ENCODE measurements around the gene PHLDB1. TPM values are rescaled to one million over a fixed set of nuclear protein-coding genes. Genes with fewer than 3 reads are reported as not detected.

The PHLDB1 gene
- total and polyA plus RNA-seq, 2 of the 8 experiments (the other 6 are each of a cell fraction or from before 2014, with no cell fraction given): 53.9 to 74.8 TPM

DNA sequence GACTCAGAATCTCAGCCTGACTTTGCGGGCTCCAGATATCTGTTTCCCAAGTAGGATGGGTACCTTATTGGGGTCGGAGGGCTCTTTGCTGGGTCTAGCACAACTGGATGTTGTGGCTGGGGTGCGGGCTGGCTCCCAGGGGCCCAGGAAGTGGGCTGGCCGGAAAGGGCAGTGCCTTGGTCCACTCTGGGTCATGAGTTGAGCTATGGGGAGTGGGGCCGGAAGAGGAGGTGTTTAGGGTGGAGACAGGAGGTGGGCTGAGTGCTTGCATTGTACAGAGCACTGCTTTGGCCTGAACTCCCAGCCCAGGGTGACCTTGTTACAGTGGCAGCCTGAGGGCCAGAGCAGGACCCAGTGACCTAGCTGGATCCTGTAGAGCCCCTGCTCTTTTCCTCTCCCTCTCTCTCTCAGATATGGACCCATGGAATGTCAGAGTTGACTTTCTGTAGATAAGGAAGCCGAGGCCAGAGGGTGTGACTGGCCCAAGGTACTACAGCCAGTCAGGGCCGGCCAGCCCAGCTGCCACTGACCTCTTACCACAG, 13.2 kb downstream of the PHLDB1 start:
- H4K20me1 ChIP-seq (replicated peaks in 1 of 2; ENCODE audit: control insufficient read depth in 1 of 2, insufficient read depth in 2 of 2, low read length in 2 of 2): peaks cover 0 to 5% of the 10 kb centered on the region in 2 experiments
- H2AK5ac ChIP-seq (ENCODE audit: low read depth, low read length): peak overlapping the region; percentile 76; the same call in 1 of the 2 replicates
- DNase-seq (ENCODE audit: low read depth in 1 of 2, low spot score in 2 of 2) (no peak), FAIRE-seq (no peak)
- peaks cover 10 to 45% (median 35%) of the 10 kb centered on the region in 4 experiments for H3K4me1 ChIP-seq (replicated peaks in 1 of 4; ENCODE audit: control insufficient read depth in 3 of 4, insufficient read depth in 4 of 4, low read length in 3 of 4)
- peak overlapping the region; percentile 53 for H2BK12ac ChIP-seq (ENCODE audit: low read depth, low read length)
- peak overlapping the region; percentile 97 for H3K4me2 ChIP-seq (ENCODE audit: insufficient read depth in 1 of 2, low read depth in 2 of 2, low read length in 2 of 2)
- H2AFZ ChIP-seq (ENCODE audit: low read length): no peak overlapping the region
- peak overlapping the region; percentile 95 for H2BK5ac ChIP-seq (ENCODE audit: low read depth, low read length)
- no peak for TF ChIP-seq JUND (IDR thresholded peaks at IDR 0.05; ENCODE audit: low read length)
- no peak for TF ChIP-seq NRF1 (IDR thresholded peaks at IDR 0.05; ENCODE audit: low read depth, low read length)
- TF ChIP-seq SIN3A (conservative IDR thresholded peaks at IDR 0.05 in 1 of 2, IDR thresholded peaks at IDR 0.05 in 1 of 2; ENCODE audit: low read depth in 1 of 2, low read length in 2 of 2): no peak
- 0 out of 4 replicates have a peak, but pooled peaks of 1 of the 2 experiments have one; percentile 26 for TF ChIP-seq HDAC2 (IDR thresholded peaks at IDR 0.05; ENCODE audit: borderline replicate concordance in 1 of 2, low read depth in 2 of 2, low read length in 2 of 2)
- TF ChIP-seq BRCA1 (IDR thresholded peaks at IDR 0.05; ENCODE audit: low read depth, low read length): no peak
- H2BK15ac ChIP-seq (ENCODE audit: low read length): peak overlapping the region; percentile 92
- H3K23ac ChIP-seq (ENCODE audit: insufficient read length): no peak overlapping the region
- peak overlapping the region; percentile 53 for H4K5ac ChIP-seq (ENCODE audit: insufficient read length, low read depth, low read length)
- H3K4ac ChIP-seq (replicated peaks; ENCODE audit: insufficient read length, low read depth, low read length): peak overlapping the region; percentile 55
- ChIA-PET POLR2A (ENCODE audit: partially characterized antibody) (interaction anchor here (0.8 to 28.7 kb wide), 7 partner anchors 14 to 170 kb away, joined by 3 to 574 read pairs (median 4); partner anchors contain the start of genes DDX6 and PHLDB1), CTCF (ENCODE audit: partially characterized antibody) (interaction anchor here (0.7 to 10.4 kb wide), 6 partner anchors 11 to 39 kb away, joined by 3 to 155 read pairs (median 7); partner anchors contain the start of gene PHLDB1)
- H4K91ac ChIP-seq (replicated peaks; ENCODE audit: insufficient read length, low read length): peak overlapping the region; percentile 90
- peak overlapping the region; percentile 93; the same call in 1 of the 2 replicates for H2BK20ac ChIP-seq (ENCODE audit: low read length)
- no peaks in the 10 kb centered on the region for H3K27me3 ChIP-seq (replicated peaks in 1 of 4; ENCODE audit: control insufficient read depth in 3 of 4, extremely low read depth in 1 of 4, insufficient read depth in 3 of 4, low read length in 3 of 4)
- peak overlapping the region; percentile 21 for H3K27ac ChIP-seq (ENCODE audit: low read depth, low read length)
- peaks cover 7 to 27% of the 10 kb centered on the region in 2 experiments; a peak in 2 of 4 replicates for H3K79me2 ChIP-seq (ENCODE audit: control insufficient read depth in 1 of 2, insufficient read depth in 2 of 2, low read length in 2 of 2)
- H3K9me3 ChIP-seq (ENCODE audit: insufficient read depth in 2 of 2, low read depth in 1 of 2, low read length in 1 of 2): no peaks in the 10 kb centered on the region
- H3K4me3 ChIP-seq (ENCODE audit: extremely low read depth in 1 of 4, insufficient read depth in 2 of 4, low read depth in 3 of 4, low read length in 4 of 4): peak overlapping the region in 3 of 4 experiments; percentile 41 to 82 (median 69); a peak in 6 of 8 replicates
- no peak overlapping the region for H4K8ac ChIP-seq (ENCODE audit: extremely low read depth, insufficient read depth, low read length)
- peaks cover 0 to 10% (median 5%) of the 10 kb centered on the region in 4 experiments; a peak in 4 of 8 replicates for H3K36me3 ChIP-seq (ENCODE audit: control insufficient read depth in 2 of 4, insufficient read depth in 4 of 4, low read length in 3 of 4)
- peaks cover 15% of the 10 kb centered on the region for H3K79me1 ChIP-seq (ENCODE audit: low read depth, low read length)
- peak overlapping the region; percentile 36 for H2BK120ac ChIP-seq (replicated peaks; ENCODE audit: low read depth, low read length)
- peaks cover 7% of the 10 kb centered on the region for H3K23me2 ChIP-seq (ENCODE audit: low read depth, low read length)
- no peak overlapping the region for H3K56ac ChIP-seq (replicated peaks; ENCODE audit: insufficient read length, low read depth, low read length)
- WGBS, 2 experiments (ENCODE audit: extremely low coverage in 1 of 2, insufficient coverage in 1 of 2, insufficient read length in 1 of 2, insufficient replicate concordance in 2 of 2, low coverage in 1 of 2, low lambda C conversion rate in 2 of 2, missing lambda C conversion rate in 1 of 2): 73% methylated on average over 7 of the region's 7 CpGs; no CpG with 5 or more reads in 1 of the 2 experiments
- H3K18ac ChIP-seq (ENCODE audit: extremely low read depth, low read length): peak overlapping the region; percentile 95
- peak overlapping the region in 3 of 4 experiments; percentile 17 to 36 (median 25); a peak in 4 of 7 replicates for H3K9ac ChIP-seq (replicated peaks in 1 of 4; ENCODE audit: extremely low read depth in 1 of 4, low read depth in 3 of 4, low read length in 3 of 4)
- H3K14ac ChIP-seq (ENCODE audit: insufficient read length): no peak overlapping the region

All from H1 (cell line).